Gastroesophageal sphincter (tissue), 3 donors: ENCODE data around the gene GRIFIN.

Source experiments
- EP300 ChIP-seq: sonication (generic); formaldehyde crosslinking; IDR thresholded peaks from one replicate; pipeline ENCODE4 v1.6.1; 2017; ENCODE audit warnings: antibody characterized with exemption, mild to moderate bottlenecking
- POLR2A ChIP-seq, 2 donors: fragments of 450-650 bp; IDR thresholded peaks; one replicate each; pipeline ENCODE4 v1.6.1; 2017; ENCODE audit warnings: antibody characterized with exemption in 2 of 2, mild to moderate bottlenecking in 2 of 2, moderate library complexity in 1 of 2
- POLR2AphosphoS5 ChIP-seq: sonication (generic); formaldehyde crosslinking; IDR thresholded peaks from one replicate; pipeline ENCODE4 v1.6.1; 2017; ENCODE audit warnings: antibody characterized with exemption
- TF ChIP-seq, protein P1 (sequence below), 4 experiments: fragments of 200-600 bp in 2 of 4; fragments of 450-650 bp in 2 of 4; sonication (generic) in 1 of 4; IDR thresholded peaks; one replicate each; pipeline ENCODE4 v1.5.1; 2017 to 2019; ENCODE audit warnings: antibody characterized with exemption in 4 of 4, mild to moderate bottlenecking in 2 of 4, moderate library complexity in 2 of 4

DNA sequence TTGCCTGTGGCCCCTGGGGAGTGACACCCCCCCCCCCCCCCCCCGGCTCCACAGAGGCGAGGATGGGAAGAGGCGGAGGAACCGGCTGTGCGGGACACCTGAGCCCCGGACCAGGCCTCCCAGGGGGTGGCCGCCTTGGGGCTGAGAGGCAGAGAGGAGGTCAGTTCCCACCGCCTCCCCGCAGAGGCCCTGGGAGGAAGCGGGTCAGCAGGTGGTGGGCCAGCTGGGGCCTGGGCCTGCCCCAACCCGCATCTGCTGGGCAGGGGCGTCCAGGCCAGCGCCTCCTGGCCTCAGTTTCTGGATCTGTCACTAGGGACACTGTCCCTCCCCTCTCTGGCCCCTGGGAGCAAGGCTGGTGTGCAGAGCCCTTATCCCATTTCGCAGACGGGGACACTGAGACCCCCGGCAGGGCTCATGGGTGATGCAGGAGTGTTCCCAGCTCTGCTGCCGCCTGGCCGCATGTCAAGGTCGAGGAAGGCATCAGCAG lies 28.7 kb upstream of the GRIFIN start:
- TF ChIP-seq, protein P1, sequence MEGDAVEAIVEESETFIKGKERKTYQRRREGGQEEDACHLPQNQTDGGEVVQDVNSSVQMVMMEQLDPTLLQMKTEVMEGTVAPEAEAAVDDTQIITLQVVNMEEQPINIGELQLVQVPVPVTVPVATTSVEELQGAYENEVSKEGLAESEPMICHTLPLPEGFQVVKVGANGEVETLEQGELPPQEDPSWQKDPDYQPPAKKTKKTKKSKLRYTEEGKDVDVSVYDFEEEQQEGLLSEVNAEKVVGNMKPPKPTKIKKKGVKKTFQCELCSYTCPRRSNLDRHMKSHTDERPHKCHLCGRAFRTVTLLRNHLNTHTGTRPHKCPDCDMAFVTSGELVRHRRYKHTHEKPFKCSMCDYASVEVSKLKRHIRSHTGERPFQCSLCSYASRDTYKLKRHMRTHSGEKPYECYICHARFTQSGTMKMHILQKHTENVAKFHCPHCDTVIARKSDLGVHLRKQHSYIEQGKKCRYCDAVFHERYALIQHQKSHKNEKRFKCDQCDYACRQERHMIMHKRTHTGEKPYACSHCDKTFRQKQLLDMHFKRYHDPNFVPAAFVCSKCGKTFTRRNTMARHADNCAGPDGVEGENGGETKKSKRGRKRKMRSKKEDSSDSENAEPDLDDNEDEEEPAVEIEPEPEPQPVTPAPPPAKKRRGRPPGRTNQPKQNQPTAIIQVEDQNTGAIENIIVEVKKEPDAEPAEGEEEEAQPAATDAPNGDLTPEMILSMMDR (IDR thresholded peaks at IDR 0.05) = no peak
- TF ChIP-seq POLR2A (IDR thresholded peaks at IDR 0.05) (no peak), POLR2AphosphoS5 (no peak), EP300 (no peak)
